Middle frontal gyrus (tissue), 1 donor: Measurements from ENCODE around the gene CHST12.

Experiments used
- DNase-seq: peaks from one replicate; pipeline ENCODE4 v3.0.0-alpha.2; 2015; ENCODE audit warnings: low spot score; ENCODE audit errors: extremely low spot score

Gene CHST12

GRCh38 chr7:2478399-2478785 lies 75.0 kb downstream of the CHST12 start:
- DNase-seq, result no peak

- no peak for DNase-seq
Measured at GRCh38 chr7:2478800-2479199, 75.4 kb downstream of the CHST12 start.

- DNase-seq, result no peak
Measured at GRCh38 chr7:2479276-2480069, 76.1 kb downstream of the CHST12 start.

GRCh38 chr7:2480070-2480408 lies 76.6 kb downstream of the CHST12 start:
- DNase-seq, result no peak

GRCh38 chr7:2481195-2481594 lies 77.8 kb downstream of the CHST12 start:
- no peak for DNase-seq

- DNase-seq, result no peak
Measured at GRCh38 chr7:2482725-2483451, 79.5 kb downstream of the CHST12 start.

- DNase-seq, result no peak
Measured at GRCh38 chr7:2483494-2483893, 80.1 kb downstream of the CHST12 start.

GRCh38 chr7:2484868-2485267 lies 81.5 kb downstream of the CHST12 start:
- no peak for DNase-seq

GRCh38 chr7:2487586-2488271 lies 84.3 kb downstream of the CHST12 start:
- no peak for DNase-seq

- DNase-seq, result no peak
Measured at GRCh38 chr7:2488272-2488645, 84.8 kb downstream of the CHST12 start.

- DNase-seq, result no peak
Measured at GRCh38 chr7:2488681-2489080, 85.3 kb downstream of the CHST12 start.

- no peak for DNase-seq
Measured at GRCh38 chr7:2490181-2490651, 86.8 kb downstream of the CHST12 start.

GRCh38 chr7:2492038-2492437 lies 88.6 kb downstream of the CHST12 start:
- DNase-seq, result no peak

GRCh38 chr7:2493205-2494164 lies 90.1 kb downstream of the CHST12 start:
- DNase-seq, result no peak

GRCh38 chr7:2494191-2495130 lies 91.0 kb downstream of the CHST12 start:
- DNase-seq, result no peak

GRCh38 chr7:2495418-2496299 lies 92.2 kb downstream of the CHST12 start:
- DNase-seq, result no peak

GRCh38 chr7:2496375-2496774 lies 93.0 kb downstream of the CHST12 start:
- no peak for DNase-seq

GRCh38 chr7:2497065-2497464 lies 93.7 kb downstream of the CHST12 start:
- DNase-seq, result no peak
